Measurements from ENCODE around the gene SLC18A3. TPM values are rescaled to one million over a fixed set of nuclear protein-coding genes. Genes with fewer than 3 reads are reported as not detected.

SLC18A3 gene
- total RNA-seq, 4 donors from 2014 or later, result not detected

- Histone ChIP-seq H3K27me3 (no peaks in the 10 kb centered on the region), H3K4me1 (no peaks in the 10 kb centered on the region), H3K9me3 (no peaks in the 10 kb centered on the region), H3K27ac (no peak overlapping the region), H3K36me3 (no peaks in the 10 kb centered on the region), H3K4me3 (replicated peaks in 1 of 3) (no peak overlapping the region)
- TF ChIP-seq CTCF (IDR thresholded peaks at IDR 0.05), result no peak
- TF ChIP-seq POLR2A (IDR thresholded peaks at IDR 0.05), result no peak
- no peak for DNase-seq
- 85 to 89% methylated on average over 10 of the region's 10 CpGs for WGBS, 2 donors
- intact Hi-C loops (cut with DNase I), result no loop called here
Measured at GRCh38 chr10:49625411-49625810, 15.3 kb downstream of the SLC18A3 start.

GRCh38 chr10:49627038-49627437, 16.9 kb downstream of the SLC18A3 start:
- Histone ChIP-seq H3K27me3 (no peaks in the 10 kb centered on the region), H3K4me1 (no peaks in the 10 kb centered on the region), H3K27ac (no peak overlapping the region), H3K36me3 (no peaks in the 10 kb centered on the region), H3K9me3 (no peaks in the 10 kb centered on the region), H3K4me3 (replicated peaks in 1 of 3) (no peak overlapping the region)
- TF ChIP-seq CTCF (IDR thresholded peaks at IDR 0.05), result no peak
- intact Hi-C loops (cut with DNase I), result no loop called here
- DNase-seq, result no peak
- 94 to 96% methylated on average over 7 of the region's 7 CpGs for WGBS, 2 donors

- H3K27ac ChIP-seq, result no peak overlapping the region
- H3K4me3 ChIP-seq (replicated peaks in 1 of 3), result no peak overlapping the region
- intact Hi-C loops (cut with DNase I), result no loop called here
- DNase-seq, result no peak
- 87 to 89% methylated on average over 18 of the region's 18 CpGs for WGBS, 2 donors
- H3K9me3 ChIP-seq, result no peaks in the 10 kb centered on the region
- H3K27me3 ChIP-seq, result no peaks in the 10 kb centered on the region
- H3K4me1 ChIP-seq, result no peaks in the 10 kb centered on the region
- no peaks in the 10 kb centered on the region for H3K36me3 ChIP-seq
- no peak for TF ChIP-seq POLR2A (IDR thresholded peaks at IDR 0.05)
- no peak for TF ChIP-seq CTCF (IDR thresholded peaks at IDR 0.05)
Measured at GRCh38 chr10:49627644-49628247, 17.6 kb downstream of the SLC18A3 start.

GRCh38 chr10:49628599-49628998, 18.5 kb downstream of the SLC18A3 start:
- H3K9me3 ChIP-seq, result no peaks in the 10 kb centered on the region
- no peaks in the 10 kb centered on the region for H3K4me1 ChIP-seq
- TF ChIP-seq CTCF (IDR thresholded peaks at IDR 0.05) (no peak), POLR2A (IDR thresholded peaks at IDR 0.05) (no peak)
- 84% methylated on average over 8 of the region's 8 CpGs for WGBS, 2 donors
- intact Hi-C loops (cut with DNase I), result no loop called here
- no peak overlapping the region for H3K4me3 ChIP-seq (replicated peaks in 1 of 3)
- H3K36me3 ChIP-seq, result no peaks in the 10 kb centered on the region
- no peaks in the 10 kb centered on the region for H3K27me3 ChIP-seq
- no peak overlapping the region for H3K27ac ChIP-seq
- no peak for DNase-seq

GRCh38 chr10:49629431-49629881, 19.3 kb downstream of the SLC18A3 start:
- H3K9me3 ChIP-seq, result no peaks in the 10 kb centered on the region
- DNase-seq, result no peak
- H3K36me3 ChIP-seq, result no peaks in the 10 kb centered on the region
- no peak overlapping the region for H3K27ac ChIP-seq
- H3K27me3 ChIP-seq, result no peaks in the 10 kb centered on the region
- 58 to 66% methylated on average over 9 of the region's 9 CpGs for WGBS, 2 donors
- no peaks in the 10 kb centered on the region for H3K4me1 ChIP-seq
- no peak overlapping the region for H3K4me3 ChIP-seq (replicated peaks in 1 of 3)
- TF ChIP-seq POLR2A (IDR thresholded peaks at IDR 0.05) (no peak), CTCF (IDR thresholded peaks at IDR 0.05) (no peak)
- intact Hi-C loops (cut with DNase I), result no loop called here

Measured in thyroid gland (tissue), 4 donors.